Thymus (tissue), 11 donors: ENCODE data around the gene RARB. TPM values are rescaled to one million over a fixed set of nuclear protein-coding genes. Genes with fewer than 3 reads are reported as not detected.

Experiments
- DNase-seq, 9 donors: peaks; one replicate each; pipeline ENCODE4 v3.0.0-alpha.2; 2013; ENCODE audit warnings: low spot score in 9 of 9, low read depth in 6 of 9, missing footprints in 1 of 9
- H3K27ac ChIP-seq, 2 donors: one replicate each; pipeline ENCODE4 v1.5.1; 2013; ENCODE audit warnings: control low read depth in 1 of 2, low read depth in 1 of 2, low read length in 1 of 2, mild to moderate bottlenecking in 1 of 2, moderate library complexity in 1 of 2
- H3K27me3 ChIP-seq, 2 donors: one replicate each; pipeline ENCODE4 v1.5.1; 2013; ENCODE audit warnings: low read length in 1 of 2; ENCODE audit not compliant: control insufficient read depth in 2 of 2, insufficient read depth in 1 of 2
- H3K36me3 ChIP-seq, 2 donors: one replicate each; pipeline ENCODE4 v1.5.1; 2013; ENCODE audit warnings: low read length in 1 of 2, mild to moderate bottlenecking in 1 of 2, moderate library complexity in 1 of 2; ENCODE audit not compliant: control insufficient read depth in 2 of 2, insufficient read depth in 2 of 2
- H3K4me1 ChIP-seq, 2 donors: one replicate each; pipeline ENCODE4 v1.5.1; 2013; ENCODE audit warnings: low read length in 2 of 2; ENCODE audit not compliant: control insufficient read depth in 2 of 2, insufficient read depth in 2 of 2
- H3K4me3 ChIP-seq, 2 donors: one replicate each; pipeline ENCODE4 v1.5.1; 2013; ENCODE audit warnings: low read length in 2 of 2, control low read depth in 1 of 2, mild to moderate bottlenecking in 1 of 2
- H3K9me3 ChIP-seq, 2 donors: one replicate each; pipeline ENCODE4 v1.5.1; 2013; ENCODE audit warnings: low read length in 1 of 2, mild to moderate bottlenecking in 1 of 2; ENCODE audit not compliant: control insufficient read depth in 2 of 2, insufficient read depth in 1 of 2
- WGBS: extraction: QIAGEN DNeasy Blood & Tissue Kit; methylation state at CpG from one replicate; pipeline ENCODE4 v1.1.7; 2013; 5-methylcytosine and 5-hydroxymethylcytosine counted together
- polyA plus RNA-seq: library from polyadenylated mRNA; stranded (reverse); fragments of 200-250 nt; gene quantifications from one replicate; pipeline ENCODE4 v1.2.3, GENCODE V29; 2013
- total RNA-seq: library from RNA; stranded (reverse); fragments of 120-200 nt; gene quantifications from one replicate; pipeline ENCODE4 v1.2.4, GENCODE V29; 2013
- donor health status: healthy.

RARB gene
- total and polyA plus RNA-seq, 2 donors = 0.89 to 1.7 TPM

GRCh38 chr3:25511972-25512721, 84.1 kb downstream of the RARB start:
- no peak for DNase-seq
- 96% methylated on average over 10 of the region's 10 CpGs for WGBS

GRCh38 chr3:25513642-25514266, 85.7 kb downstream of the RARB start:
- no peak overlapping the region for H3K27ac ChIP-seq
- H3K36me3 ChIP-seq = no peaks in the 10 kb centered on the region
- H3K4me1 ChIP-seq = no peaks in the 10 kb centered on the region
- H3K4me3 ChIP-seq = no peak overlapping the region
- H3K27me3 ChIP-seq = no peaks in the 10 kb centered on the region
- no peaks in the 10 kb centered on the region for H3K9me3 ChIP-seq
- 49% methylated on average over 3 of the region's 3 CpGs for WGBS
- no peak for DNase-seq

More at GRCh38 chr3:25511972-25512721, 84.1 kb downstream of the RARB start:
- Histone ChIP-seq H3K27me3 (no peaks in the 10 kb centered on the region), H3K9me3 (no peaks in the 10 kb centered on the region), H3K4me1 (no peaks in the 10 kb centered on the region), H3K4me3 (no peak overlapping the region), H3K27ac (no peak overlapping the region), H3K36me3 (no peaks in the 10 kb centered on the region)

- Histone ChIP-seq H3K27me3 (no peaks in the 10 kb centered on the region), H3K4me1 (no peaks in the 10 kb centered on the region), H3K4me3 (no peak overlapping the region), H3K27ac (no peak overlapping the region), H3K36me3 (no peaks in the 10 kb centered on the region), H3K9me3 (no peaks in the 10 kb centered on the region)
- no peak for DNase-seq
Measured at GRCh38 chr3:25515171-25515570, 87.1 kb downstream of the RARB start.

- H3K4me3 ChIP-seq = no peak overlapping the region
- H3K9me3 ChIP-seq = no peaks in the 10 kb centered on the region
- no peak overlapping the region for H3K27ac ChIP-seq
- 94% methylated on average over 8 of the region's 8 CpGs for WGBS
- no peak for DNase-seq
- H3K36me3 ChIP-seq = no peaks in the 10 kb centered on the region
- H3K4me1 ChIP-seq = no peaks in the 10 kb centered on the region
- no peaks in the 10 kb centered on the region for H3K27me3 ChIP-seq
Measured at GRCh38 chr3:25520926-25521559, 93.0 kb downstream of the RARB start.

GRCh38 chr3:25527336-25527735, 99.3 kb downstream of the RARB start:
- 88% methylated on average over 3 of the region's 3 CpGs for WGBS
- H3K4me1 ChIP-seq = no peaks in the 10 kb centered on the region
- H3K9me3 ChIP-seq = no peaks in the 10 kb centered on the region
- H3K4me3 ChIP-seq = no peak overlapping the region
- H3K27ac ChIP-seq = no peak overlapping the region
- no peaks in the 10 kb centered on the region for H3K36me3 ChIP-seq
- no peaks in the 10 kb centered on the region for H3K27me3 ChIP-seq
- no peak for DNase-seq

- H3K27me3 ChIP-seq = no peaks in the 10 kb centered on the region
- no peak for DNase-seq
- H3K4me1 ChIP-seq = no peaks in the 10 kb centered on the region
- H3K27ac ChIP-seq = no peak overlapping the region
- H3K4me3 ChIP-seq = no peak overlapping the region
- H3K36me3 ChIP-seq = no peaks in the 10 kb centered on the region
- 92% methylated on average over 4 of the region's 4 CpGs for WGBS
- no peaks in the 10 kb centered on the region for H3K9me3 ChIP-seq
Measured at GRCh38 chr3:25527801-25528200, 99.7 kb downstream of the RARB start.

- Histone ChIP-seq H3K4me3 (no peak overlapping the region), H3K4me1 (no peaks in the 10 kb centered on the region), H3K27ac (no peak overlapping the region), H3K9me3 (no peaks in the 10 kb centered on the region), H3K36me3 (no peaks in the 10 kb centered on the region), H3K27me3 (no peaks in the 10 kb centered on the region)
- no peak for DNase-seq
Measured at GRCh38 chr3:25531971-25532370, 103.9 kb downstream of the RARB start.

- H3K27ac ChIP-seq = no peak overlapping the region
- DNase-seq = peak in 2 of 9 donors; percentile 4 to 8
- H3K9me3 ChIP-seq = no peaks in the 10 kb centered on the region
- 94% methylated on average over 3 of the region's 3 CpGs for WGBS
- H3K36me3 ChIP-seq = no peaks in the 10 kb centered on the region
- no peak overlapping the region for H3K4me3 ChIP-seq
- no peaks in the 10 kb centered on the region for H3K27me3 ChIP-seq
- no peaks in the 10 kb centered on the region for H3K4me1 ChIP-seq
Measured at GRCh38 chr3:25532431-25533162, 104.5 kb downstream of the RARB start.

GRCh38 chr3:25533399-25533798, 105.3 kb downstream of the RARB start:
- no peak for DNase-seq
- no peaks in the 10 kb centered on the region for H3K27me3 ChIP-seq

More at GRCh38 chr3:25533399-25533798, 105.3 kb downstream of the RARB start:
- no peaks in the 10 kb centered on the region for H3K9me3 ChIP-seq
- H3K4me3 ChIP-seq = no peak overlapping the region
- WGBS = 95% methylated on average over 2 of the region's 2 CpGs
- no peak overlapping the region for H3K27ac ChIP-seq
- no peaks in the 10 kb centered on the region for H3K36me3 ChIP-seq
- H3K4me1 ChIP-seq = no peaks in the 10 kb centered on the region
